GM19193 (cell line): ENCODE results near the gene FUT7.

Experiments
- POLR2A ChIP-seq: IDR thresholded peaks from 4 replicates; pipeline ENCODE4 v1.6.1; 2011; ENCODE audit not compliant: insufficient read depth, insufficient read length; ENCODE audit errors: extremely low read depth

Gene FUT7

DNA sequence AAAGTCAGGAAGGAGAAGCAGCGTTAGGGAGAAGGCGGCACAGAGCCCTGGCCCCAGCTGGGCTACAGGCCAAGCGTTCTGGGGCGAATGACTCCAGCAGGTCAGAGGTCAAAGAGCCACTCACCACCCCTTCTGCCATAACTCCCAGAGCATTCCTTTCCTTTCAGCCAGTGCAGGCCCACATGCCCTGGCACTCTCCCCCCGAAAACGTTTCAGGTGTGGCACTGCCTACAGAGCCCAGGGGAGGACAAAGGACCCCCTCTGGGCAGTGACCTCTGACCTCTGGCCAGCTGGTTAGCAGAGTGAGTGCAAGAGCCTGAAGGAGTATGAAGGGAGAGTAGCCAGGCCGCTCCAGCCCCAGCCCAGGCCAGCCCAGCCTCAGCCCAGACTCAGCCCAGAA, 8.7 kb downstream of the FUT7 start:
- no peak for TF ChIP-seq POLR2A

GRCh38 chr9:137022662-137023008, 9.3 kb downstream of the FUT7 start:
- no peak for TF ChIP-seq POLR2A

DNA sequence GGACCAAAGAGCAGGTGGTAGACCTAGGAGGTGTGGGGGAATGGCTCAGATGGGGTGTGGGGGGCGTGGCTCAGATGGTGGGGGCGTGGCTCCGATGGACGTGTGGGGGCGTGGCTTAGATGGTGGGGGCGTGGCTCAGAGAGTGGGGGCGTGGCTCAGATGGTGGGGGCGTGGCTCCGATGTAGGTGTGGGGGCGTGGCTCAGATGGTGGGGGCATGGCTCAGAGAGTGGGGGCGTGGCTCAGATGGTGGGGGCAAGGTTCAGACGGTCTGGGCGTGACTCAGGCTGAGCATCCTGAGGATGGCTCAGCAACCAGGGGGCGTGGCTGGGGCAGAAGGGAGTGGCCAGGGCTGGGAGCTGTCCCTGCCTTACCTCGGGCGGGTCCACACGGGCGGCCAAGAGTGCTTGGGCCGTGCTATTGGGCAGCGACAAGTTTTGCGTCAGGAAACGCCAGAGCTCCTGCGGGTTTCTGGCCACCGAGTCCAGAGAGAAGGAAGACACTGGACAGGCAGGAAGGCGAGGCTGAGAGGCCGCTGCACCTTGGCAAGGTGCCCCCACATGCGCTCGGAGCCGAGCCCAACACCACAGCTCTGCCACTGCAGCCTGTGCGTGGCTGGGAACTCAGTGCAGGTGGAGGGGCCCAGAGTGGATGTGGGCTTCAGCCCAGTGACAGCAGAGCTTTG, 9.8 kb downstream of the FUT7 start:
- no peak for TF ChIP-seq POLR2A

GRCh38 chr9:137021568-137021978, 10.3 kb downstream of the FUT7 start:
- no peak for TF ChIP-seq POLR2A

DNA sequence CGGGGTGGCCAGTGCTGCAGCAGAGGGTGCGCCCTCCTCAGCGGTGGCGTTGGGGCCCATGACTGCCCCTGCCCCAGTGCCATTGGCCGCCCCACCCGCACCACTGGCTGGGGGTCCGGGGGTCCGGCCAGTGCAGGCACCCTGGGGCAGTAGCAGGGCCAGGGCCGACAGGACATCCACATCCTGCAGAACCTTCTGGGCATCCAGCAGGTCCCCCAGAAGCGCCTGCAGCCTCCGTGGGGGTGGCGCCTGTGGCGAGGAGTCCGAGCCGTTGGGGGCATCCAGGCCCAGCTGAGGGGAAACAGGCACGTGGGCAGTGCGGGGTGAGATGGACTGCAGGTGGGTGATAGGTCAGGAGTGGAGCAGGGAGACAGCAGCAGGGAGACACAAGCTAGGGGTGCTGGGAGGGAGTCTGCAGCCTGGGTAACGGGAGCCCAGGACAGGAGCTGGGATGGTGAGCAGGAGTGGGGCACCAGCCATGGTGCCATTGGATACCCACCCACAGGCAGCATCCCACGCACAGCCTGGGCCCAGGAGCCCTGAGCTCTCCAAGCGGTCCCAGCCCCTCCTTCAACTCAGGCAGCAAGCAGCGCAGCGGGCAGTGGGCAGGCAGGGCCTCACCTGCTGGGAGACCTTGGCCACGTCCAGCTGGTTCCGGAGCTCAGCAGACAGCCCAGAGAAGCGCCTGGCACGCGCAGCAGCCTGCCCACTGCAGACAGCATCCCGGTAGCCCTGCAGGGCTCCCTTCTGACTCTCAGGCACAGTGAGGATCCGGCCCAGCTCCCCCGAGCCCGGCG, 10.9 kb downstream of the FUT7 start:
- no peak for TF ChIP-seq POLR2A

- TF ChIP-seq POLR2A, result no peak
Measured at GRCh38 chr9:137019891-137020683, 11.8 kb downstream of the FUT7 start.

DNA sequence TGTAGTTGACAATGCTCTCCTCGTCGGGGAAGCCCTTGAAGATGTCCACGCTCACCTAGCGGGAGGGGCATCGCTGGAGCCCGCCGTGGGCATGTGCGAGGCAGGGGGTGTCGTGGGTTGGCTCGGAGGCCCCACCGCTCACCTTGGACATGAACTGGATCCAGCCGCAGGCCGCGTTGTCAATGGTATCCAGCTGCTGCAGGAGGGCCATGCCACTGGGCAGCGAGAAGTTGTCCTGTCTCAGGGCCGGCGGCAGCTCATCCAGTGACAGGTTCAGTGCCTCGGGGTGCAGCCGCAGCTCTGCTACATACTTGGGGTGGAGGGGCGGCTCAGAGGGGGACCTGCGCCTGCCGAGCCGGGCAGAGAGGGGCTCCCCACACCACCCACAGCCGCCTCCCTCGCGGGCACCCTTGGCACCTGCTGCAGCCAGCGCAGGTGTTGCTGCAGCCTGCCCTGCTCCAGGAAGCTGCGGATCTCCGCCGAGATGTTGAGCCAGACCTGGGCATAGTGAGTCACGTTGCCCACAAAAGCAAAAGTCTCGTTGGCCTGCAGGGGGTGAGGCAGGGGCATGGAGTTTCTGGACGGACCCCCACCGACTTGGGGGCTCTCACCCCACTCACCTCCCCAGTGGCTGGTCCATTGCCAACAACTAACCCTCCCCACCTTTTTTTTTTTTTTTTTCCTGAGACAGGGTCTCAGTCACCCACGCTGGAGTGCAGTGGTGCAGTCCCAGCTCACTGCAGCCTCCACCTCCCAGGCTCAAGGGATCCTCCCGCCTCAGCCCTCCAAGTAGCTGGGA, 12.9 kb downstream of the FUT7 start:
- TF ChIP-seq POLR2A, result no peak

GRCh38 chr9:137017791-137018497, 13.9 kb downstream of the FUT7 start:
- TF ChIP-seq POLR2A, result no peak

- TF ChIP-seq POLR2A, result no peak
Measured at GRCh38 chr9:137017071-137017470, 14.8 kb downstream of the FUT7 start.

- TF ChIP-seq POLR2A, result no peak
Measured at GRCh38 chr9:137016436-137016835, 15.5 kb downstream of the FUT7 start.

DNA sequence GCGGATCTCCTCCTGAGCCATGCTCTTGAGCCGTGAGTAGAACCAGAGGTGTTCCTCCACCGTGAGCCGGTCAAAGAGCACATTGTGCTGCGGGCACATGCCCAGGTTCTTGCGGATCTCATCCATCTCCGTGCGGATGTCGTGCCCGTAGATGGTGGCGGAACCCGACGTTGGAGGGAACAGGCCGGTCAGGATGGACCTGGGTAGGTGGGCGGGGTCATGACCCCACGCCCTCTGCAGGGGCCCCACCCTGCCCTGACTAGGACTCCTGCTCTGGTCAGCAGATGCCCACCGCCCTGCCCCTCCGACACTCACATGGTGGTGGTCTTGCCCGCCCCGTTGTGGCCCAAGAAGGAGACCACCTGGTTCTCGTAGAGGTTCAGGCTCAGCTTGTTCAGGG, 15.9 kb downstream of the FUT7 start:
- TF ChIP-seq POLR2A, result no peak

GRCh38 chr9:137015540-137015930, 16.4 kb downstream of the FUT7 start:
- no peak for TF ChIP-seq POLR2A

DNA sequence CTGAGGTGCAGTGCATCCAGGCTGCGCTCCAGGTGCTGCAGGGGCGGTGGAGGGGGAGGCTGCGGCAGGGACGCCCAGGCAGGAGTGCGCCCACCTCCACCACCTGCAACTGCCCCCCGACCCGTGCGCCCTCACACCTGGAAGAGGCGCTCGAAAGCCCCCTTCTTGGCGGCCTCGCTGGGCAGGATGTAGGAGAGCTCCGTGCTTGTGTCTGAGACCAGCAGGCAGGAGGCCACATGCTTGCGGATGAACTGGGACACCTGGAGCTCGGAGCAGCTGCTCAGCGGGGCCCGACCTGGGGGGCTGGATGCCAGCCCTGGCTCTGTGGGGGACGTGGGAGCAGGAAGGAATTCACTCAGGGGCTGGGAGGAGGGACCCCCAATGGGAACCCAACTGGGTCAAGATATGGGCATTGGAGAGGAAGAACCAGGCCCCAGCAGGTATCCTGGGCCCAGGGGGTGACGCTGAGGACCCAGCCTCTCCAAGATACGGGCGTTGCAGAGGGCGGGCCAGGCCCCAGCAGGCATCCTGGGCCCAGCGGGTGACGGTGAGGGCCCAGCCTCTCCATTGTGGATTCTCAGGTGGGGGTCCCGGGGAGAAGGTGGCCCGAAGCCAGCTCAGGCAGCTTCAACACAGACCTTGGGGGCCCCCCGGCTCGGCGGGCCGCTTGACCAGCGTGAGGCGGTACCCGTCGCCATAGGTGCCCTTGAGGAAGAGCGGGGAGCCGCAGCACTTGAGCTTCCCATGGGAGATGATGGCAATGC, 16.9 kb downstream of the FUT7 start:
- no peak for TF ChIP-seq POLR2A
